GM21619 (cell line): ENCODE data around the gene TK2.
"Not testable (repeated sequence)": the region's sequence is repeated elsewhere in the genome, so short reads cannot be mapped to it uniquely, and the experiment has no call there.

Source experiments
- ATAC-seq: cut with Tn5 transposase; IDR thresholded peaks from one replicate; pipeline ENCODE4 v1.9.1; 2021; ENCODE audit not compliant: unreplicated experiment

TK2 gene

GRCh38 chr16:66549284-66550131, at the start of gene TK2:
TSS of gene TK2 (minus strand) at chr16:66550122. CDS start at chr16:66550061, 61 bp downstream.
- no peak for ATAC-seq

GRCh38 chr16:66598111-66598510, 48.2 kb upstream of the TK2 start:
- no peak for ATAC-seq

GRCh38 chr16:66596986-66597848, 47.3 kb upstream of the TK2 start:
- no peak for ATAC-seq

- ATAC-seq, result not testable (repeated sequence)
Measured at GRCh38 chr16:66596559-66596958, 46.6 kb upstream of the TK2 start.

GRCh38 chr16:66594739-66595138, 44.8 kb upstream of the TK2 start:
- no peak for ATAC-seq

GRCh38 chr16:66592814-66593213, 42.9 kb upstream of the TK2 start:
- ATAC-seq, result no peak

- ATAC-seq, result no peak
Measured at GRCh38 chr16:66592241-66592640, 42.3 kb upstream of the TK2 start.

GRCh38 chr16:66591018-66591417, 41.1 kb upstream of the TK2 start:
- no peak for ATAC-seq

- ATAC-seq, result no peak
Measured at GRCh38 chr16:66590322-66590721, 40.4 kb upstream of the TK2 start.

GRCh38 chr16:66588981-66589713, 39.2 kb upstream of the TK2 start:
- peak; percentile 88 for ATAC-seq

GRCh38 chr16:66587881-66588600, 38.1 kb upstream of the TK2 start:
- no peak for ATAC-seq

GRCh38 chr16:66585481-66586239, 35.7 kb upstream of the TK2 start:
- ATAC-seq, result no peak

GRCh38 chr16:66581246-66581952, 31.5 kb upstream of the TK2 start:
- ATAC-seq, result no peak

- no peak for ATAC-seq
Measured at GRCh38 chr16:66580605-66581209, 30.8 kb upstream of the TK2 start.

- ATAC-seq, result no peak
Measured at GRCh38 chr16:66578651-66579531, 29.0 kb upstream of the TK2 start, which contains the start of gene CMTM2. TSS of gene CMTM2 (plus strand) at chr16:66579463. CDS start at chr16:66579608, 145 bp downstream.

GRCh38 chr16:66576296-66576695, 26.4 kb upstream of the TK2 start:
- no peak for ATAC-seq

- no peak for ATAC-seq
Measured at GRCh38 chr16:66575060-66575459, 25.1 kb upstream of the TK2 start.

- ATAC-seq, result no peak
Measured at GRCh38 chr16:66574531-66574930, 24.6 kb upstream of the TK2 start.
